Mesendoderm (in vitro differentiated cells): ENCODE measurements around the gene TBCD.

ENCODE experiments used
- DNase-seq: peaks from one replicate; pipeline ENCODE4 v3.0.0; 2013
- H2AK5ac ChIP-seq: 2 replicates; pipeline ENCODE4 v1.6.1; 2013; ENCODE audit warnings: low read length, inconsistent platforms
- H2BK120ac ChIP-seq: 2 replicates; pipeline ENCODE4 v1.6.1; 2013; ENCODE audit warnings: low read depth, mild to moderate bottlenecking, low read length, moderate library complexity, mixed read lengths
- H2BK15ac ChIP-seq: replicated peaks from 2 replicates; pipeline ENCODE4 v1.6.1; 2013; ENCODE audit warnings: low read depth, mild to moderate bottlenecking, moderate library complexity
- H2BK5ac ChIP-seq: 2 replicates; pipeline ENCODE4 v1.6.1; 2013; ENCODE audit warnings: low read length, inconsistent platforms
- H3K18ac ChIP-seq: 2 replicates; pipeline ENCODE4 v1.6.1; 2013; ENCODE audit warnings: mild to moderate bottlenecking, low read length, mixed read lengths
- H3K23ac ChIP-seq: one replicate; pipeline ENCODE4 v1.6.1; 2013; ENCODE audit warnings: low read length
- H3K27ac ChIP-seq: 2 replicates; pipeline ENCODE4 v1.5.1; 2013; ENCODE audit warnings: low read depth, mild to moderate bottlenecking, inconsistent platforms, low read length, moderate library complexity
- H3K27me3 ChIP-seq: 2 replicates; pipeline ENCODE4 v1.6.1; 2013; ENCODE audit warnings: low read length, control low read depth, mild to moderate bottlenecking, inconsistent platforms; ENCODE audit not compliant: insufficient read depth, poor library complexity
- H3K36me3 ChIP-seq: 2 replicates; pipeline ENCODE4 v1.6.1; 2013; ENCODE audit warnings: low read length, inconsistent platforms; ENCODE audit not compliant: control insufficient read depth, insufficient read depth
- H3K4ac ChIP-seq: one replicate; pipeline ENCODE4 v1.6.1; 2013; ENCODE audit warnings: low read depth, mild to moderate bottlenecking, low read length, moderate library complexity
- H3K4me1 ChIP-seq: 2 replicates; pipeline ENCODE4 v1.6.1; 2013; ENCODE audit warnings: low read depth, low read length, inconsistent platforms; ENCODE audit not compliant: control insufficient read depth
- H3K4me2 ChIP-seq: 2 replicates; pipeline ENCODE4 v1.6.1; 2013; ENCODE audit warnings: low read length
- H3K4me3 ChIP-seq: 2 replicates; pipeline ENCODE4 v1.5.1; 2013; ENCODE audit warnings: mild to moderate bottlenecking, low read length
- H3K56ac ChIP-seq: one replicate; pipeline ENCODE4 v1.6.1; 2013; ENCODE audit warnings: low read length
- H3K79me1 ChIP-seq: 2 replicates; pipeline ENCODE4 v1.6.1; 2013; ENCODE audit warnings: low read length, inconsistent platforms
- H3K79me2 ChIP-seq: 2 replicates; pipeline ENCODE4 v1.6.1; 2013; ENCODE audit warnings: mild to moderate bottlenecking, low read length; ENCODE audit not compliant: control insufficient read depth, insufficient read depth
- H3K9ac ChIP-seq: 2 replicates; pipeline ENCODE4 v1.6.1; 2013; ENCODE audit warnings: low read length, inconsistent platforms
- H4K5ac ChIP-seq: one replicate; pipeline ENCODE4 v1.6.1; 2013; ENCODE audit warnings: low read length
- H4K8ac ChIP-seq: one replicate; pipeline ENCODE4 v1.6.1; 2013; ENCODE audit warnings: low read depth, mild to moderate bottlenecking, control low read depth, low read length, moderate library complexity
- WGBS: extraction: QIAGEN DNeasy Blood & Tissue Kit; methylation state at CpG from one replicate; pipeline ENCODE4 v1.1.7; 2013; ENCODE audit warnings: low lambda C conversion rate, missing lambda C conversion rate; ENCODE audit not compliant: insufficient coverage; ENCODE audit errors: extremely low coverage; 5-methylcytosine and 5-hydroxymethylcytosine counted together

The TBCD gene

DNA sequence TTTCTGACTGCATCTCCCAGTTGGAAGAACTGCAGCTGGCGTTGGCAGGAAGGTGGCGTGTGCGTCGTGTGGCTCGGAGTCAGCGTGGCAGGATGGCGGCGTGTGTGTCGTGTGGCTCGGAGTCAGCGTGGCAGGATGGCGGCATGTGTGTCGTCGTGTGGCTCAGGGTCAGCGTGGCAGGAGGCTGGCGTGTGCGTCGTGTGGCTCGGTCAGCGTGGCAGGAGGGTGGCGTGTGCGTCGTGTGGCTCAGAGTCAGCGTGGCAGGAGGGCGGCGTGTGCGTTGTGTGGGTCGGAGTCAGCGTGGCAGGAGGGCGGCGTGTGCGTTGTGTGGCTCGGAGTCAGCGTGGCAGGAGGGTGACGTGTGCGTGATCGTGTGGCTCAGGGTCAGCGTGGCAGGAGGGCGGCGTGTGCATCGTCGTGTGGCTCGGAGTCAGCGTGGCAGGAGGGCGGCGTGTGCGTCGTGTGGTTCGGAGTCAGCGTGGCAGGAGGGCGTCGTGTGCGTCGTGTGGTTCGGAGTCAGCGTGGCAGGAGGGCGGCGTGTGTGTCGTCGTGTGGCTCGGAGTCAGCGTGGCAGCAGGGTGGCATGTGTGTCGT is 49.6 kb downstream of the TBCD start:
- no peaks in the 10 kb centered on the region for H3K27me3 ChIP-seq
- no peak overlapping the region for H2BK120ac ChIP-seq
- no peak overlapping the region for H3K23ac ChIP-seq
- H3K56ac ChIP-seq, result no peak overlapping the region
- no peaks in the 10 kb centered on the region for H3K4me1 ChIP-seq
- H3K27ac ChIP-seq, result no peak overlapping the region
- no peak overlapping the region for H4K8ac ChIP-seq
- peaks cover 12% of the 10 kb centered on the region for H3K79me1 ChIP-seq
- no peak overlapping the region for H3K4me2 ChIP-seq
- no peak overlapping the region for H3K9ac ChIP-seq
- peaks cover 2% of the 10 kb centered on the region for H3K36me3 ChIP-seq
- no peak overlapping the region for H2BK5ac ChIP-seq
- H3K4me3 ChIP-seq, result no peak overlapping the region
- no peak overlapping the region for H2BK15ac ChIP-seq
- H3K4ac ChIP-seq, result no peak overlapping the region
- H3K18ac ChIP-seq, result no peak overlapping the region
- H3K79me2 ChIP-seq, result peaks cover 5% of the 10 kb centered on the region
- WGBS, result no CpG with 5 or more reads among the region's 63 CpGs
- DNase-seq, result no peak
- H4K5ac ChIP-seq, result no peak overlapping the region
- no peak overlapping the region for H2AK5ac ChIP-seq

- Histone ChIP-seq H3K56ac (no peak overlapping the region), H2BK15ac (no peak overlapping the region), H3K27me3 (no peaks in the 10 kb centered on the region), H3K79me1 (peaks cover 10% of the 10 kb centered on the region), H3K18ac (no peak overlapping the region), H3K4ac (no peak overlapping the region), H3K27ac (no peak overlapping the region), H2BK120ac (no peak overlapping the region), H2AK5ac (no peak overlapping the region), H3K23ac (no peak overlapping the region), H3K4me3 (no peak overlapping the region), H4K5ac (no peak overlapping the region), H3K9ac (no peak overlapping the region), H3K4me2 (no peak overlapping the region), H3K79me2 (peaks cover 5% of the 10 kb centered on the region), H3K36me3 (peaks cover 2% of the 10 kb centered on the region), H2BK5ac (no peak overlapping the region), H4K8ac (no peak overlapping the region), H3K4me1 (no peaks in the 10 kb centered on the region)
- WGBS, result no CpG with 5 or more reads among the region's 17 CpGs
- DNase-seq, result no peak
These were observed 50.4 kb downstream of the TBCD start for GRCh38 chr17:82802075-82802780.

- no peak overlapping the region for H3K4me2 ChIP-seq
- no peak for DNase-seq
- H3K79me1 ChIP-seq, result peaks cover 10% of the 10 kb centered on the region
- no peak overlapping the region for H3K56ac ChIP-seq
- H2AK5ac ChIP-seq, result no peak overlapping the region
- no peak overlapping the region for H3K23ac ChIP-seq
- no peak overlapping the region for H3K9ac ChIP-seq
- H2BK120ac ChIP-seq, result no peak overlapping the region
- no peak overlapping the region for H3K4me3 ChIP-seq
- no peak overlapping the region for H3K27ac ChIP-seq
- H3K18ac ChIP-seq, result no peak overlapping the region
- no peaks in the 10 kb centered on the region for H3K4me1 ChIP-seq
- no peak overlapping the region for H2BK5ac ChIP-seq
- no peak overlapping the region for H4K5ac ChIP-seq
- peaks cover 2% of the 10 kb centered on the region for H3K36me3 ChIP-seq
- no peak overlapping the region for H4K8ac ChIP-seq
- H3K79me2 ChIP-seq, result peaks cover 5% of the 10 kb centered on the region
- no peak overlapping the region for H3K4ac ChIP-seq
- WGBS, result no CpG with 5 or more reads among the region's 9 CpGs
- no peak overlapping the region for H2BK15ac ChIP-seq
- no peaks in the 10 kb centered on the region for H3K27me3 ChIP-seq
These were observed 51.3 kb downstream of the TBCD start for GRCh38 chr17:82803185-82803584.

DNA sequence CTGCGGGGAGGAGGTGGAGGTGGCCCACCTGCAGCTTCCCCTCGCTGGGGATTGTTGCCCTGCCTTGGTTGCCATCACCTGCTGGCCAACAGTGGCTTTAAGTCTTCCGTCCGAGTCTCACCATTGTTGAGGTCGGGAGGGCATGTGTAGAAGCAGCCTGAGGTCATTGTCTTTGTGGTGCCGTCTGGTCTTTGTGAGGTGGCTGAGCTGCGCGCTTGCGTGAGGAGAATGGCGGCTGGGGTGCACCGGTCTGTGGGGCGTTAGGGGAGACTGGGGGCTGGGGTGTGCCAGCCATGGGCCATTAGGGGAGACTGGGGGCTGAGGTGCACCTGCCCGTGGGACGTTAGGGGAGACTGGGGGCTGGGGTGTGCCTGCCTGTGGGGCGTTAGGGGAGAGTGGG is 51.7 kb downstream of the TBCD start:
- H4K8ac ChIP-seq, result no peak overlapping the region
- WGBS, result no CpG with 5 or more reads among the region's 15 CpGs
- no peak overlapping the region for H4K5ac ChIP-seq
- H2BK15ac ChIP-seq, result no peak overlapping the region
- H3K18ac ChIP-seq, result no peak overlapping the region
- no peak overlapping the region for H2BK5ac ChIP-seq
- peaks cover 2% of the 10 kb centered on the region for H3K36me3 ChIP-seq
- no peak for DNase-seq
- H3K4me3 ChIP-seq, result no peak overlapping the region
- H2AK5ac ChIP-seq, result no peak overlapping the region
- no peak overlapping the region for H3K27ac ChIP-seq
- no peaks in the 10 kb centered on the region for H3K27me3 ChIP-seq
- H3K4me2 ChIP-seq, result no peak overlapping the region
- H2BK120ac ChIP-seq, result no peak overlapping the region
- H3K56ac ChIP-seq, result no peak overlapping the region
- H3K79me1 ChIP-seq, result peaks cover 10% of the 10 kb centered on the region
- H3K23ac ChIP-seq, result no peak overlapping the region
- peaks cover 5% of the 10 kb centered on the region for H3K79me2 ChIP-seq
- no peak overlapping the region for H3K4ac ChIP-seq
- no peak overlapping the region for H3K9ac ChIP-seq
- no peaks in the 10 kb centered on the region for H3K4me1 ChIP-seq

DNA sequence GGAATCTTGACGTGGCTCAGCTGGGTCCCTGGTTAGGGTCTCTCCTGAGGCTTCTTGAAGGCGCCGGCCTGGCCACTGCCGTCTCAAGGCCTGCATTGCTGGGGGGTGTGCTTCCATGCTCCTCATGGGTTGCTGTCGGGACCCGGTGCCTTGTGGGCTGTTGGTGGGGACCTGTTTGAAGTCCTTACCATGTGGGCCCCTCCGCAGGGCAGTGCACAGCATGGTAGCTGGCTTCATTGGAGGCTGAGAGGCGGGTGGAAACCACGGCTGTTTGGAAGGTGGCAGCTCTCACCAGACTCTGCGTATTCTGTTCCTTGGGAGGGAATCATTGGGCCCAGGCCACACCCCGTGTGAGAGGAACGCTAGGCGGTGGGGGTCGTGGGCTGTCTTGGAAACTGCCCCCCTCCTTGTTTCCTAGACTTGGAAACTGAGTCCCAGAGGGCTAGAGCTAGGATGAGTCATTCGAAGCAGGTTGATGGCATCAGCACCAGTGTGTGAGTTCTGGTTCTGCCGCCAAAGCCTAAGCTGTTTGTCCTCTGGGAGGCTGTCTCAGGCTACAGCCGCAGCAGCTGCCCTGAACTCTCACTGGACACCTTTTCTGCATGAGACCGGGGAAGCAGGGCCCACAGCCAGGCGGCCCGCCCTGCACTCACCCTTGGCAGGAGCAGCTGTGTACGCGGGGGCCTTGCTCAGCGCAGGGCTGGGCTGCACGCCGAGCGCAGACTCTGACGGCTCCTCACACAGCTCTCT is 52.8 kb downstream of the TBCD start:
- no peak overlapping the region for H3K56ac ChIP-seq
- H2BK15ac ChIP-seq, result no peak overlapping the region
- no peak overlapping the region for H3K18ac ChIP-seq
- peaks cover 10% of the 10 kb centered on the region for H3K79me1 ChIP-seq
- H3K23ac ChIP-seq, result no peak overlapping the region
- H2BK120ac ChIP-seq, result no peak overlapping the region
- no peak overlapping the region for H3K4ac ChIP-seq
- no peak overlapping the region for H3K27ac ChIP-seq
- no peak overlapping the region for H3K9ac ChIP-seq
- no peak overlapping the region for H3K4me2 ChIP-seq
- H4K5ac ChIP-seq, result no peak overlapping the region
- WGBS, result no CpG with 5 or more reads among the region's 27 CpGs
- H2AK5ac ChIP-seq, result no peak overlapping the region
- peaks cover 2% of the 10 kb centered on the region for H3K36me3 ChIP-seq
- no peak overlapping the region for H2BK5ac ChIP-seq
- H3K4me3 ChIP-seq, result no peak overlapping the region
- H3K27me3 ChIP-seq, result no peaks in the 10 kb centered on the region
- no peak for DNase-seq
- no peak overlapping the region for H4K8ac ChIP-seq
- peaks cover 5% of the 10 kb centered on the region for H3K79me2 ChIP-seq
- H3K4me1 ChIP-seq, result no peaks in the 10 kb centered on the region
